IPS-NIHi11 (cell line): ENCODE measurements around the gene GOSR1.
"Not testable (repeated sequence)": the region's sequence is repeated elsewhere in the genome, so short reads cannot be mapped to it uniquely, and the experiment has no call there.

Source experiments
- DNase-seq: peaks from one replicate; pipeline ENCODE4 v3.0.0; 2012; ENCODE audit warnings: mixed read lengths, low spot score

The GOSR1 gene

GRCh38 chr17:30545024-30545423 is 67.8 kb downstream of the GOSR1 start:
- DNase-seq: no peak

- no peak for DNase-seq
These were observed 70.8 kb downstream of the GOSR1 start for GRCh38 chr17:30547778-30548573.

- DNase-seq: not testable (repeated sequence)
These were observed 72.0 kb downstream of the GOSR1 start for GRCh38 chr17:30549181-30549580.

- no peak for DNase-seq
These were observed 72.8 kb downstream of the GOSR1 start for GRCh38 chr17:30549864-30550511.

GRCh38 chr17:30550512-30551273 is 73.5 kb downstream of the GOSR1 start:
- no peak for DNase-seq

- not testable (repeated sequence) for DNase-seq
These were observed 74.2 kb downstream of the GOSR1 start for GRCh38 chr17:30551274-30551995.

GRCh38 chr17:30551996-30552339 is 74.8 kb downstream of the GOSR1 start:
- no peak for DNase-seq

GRCh38 chr17:30552994-30553566 is 75.9 kb downstream of the GOSR1 start:
- DNase-seq: no peak

- DNase-seq: not testable (repeated sequence)
These were observed 76.7 kb downstream of the GOSR1 start for GRCh38 chr17:30553823-30554440.

- DNase-seq: peak; percentile 45
These were observed 77.9 kb downstream of the GOSR1 start for GRCh38 chr17:30554839-30555751.

- DNase-seq: no peak
These were observed 78.7 kb downstream of the GOSR1 start for GRCh38 chr17:30555942-30556341.

GRCh38 chr17:30556374-30557332 is 79.4 kb downstream of the GOSR1 start:
- DNase-seq: no peak

- DNase-seq: no peak
These were observed 80.9 kb downstream of the GOSR1 start for GRCh38 chr17:30557916-30558685.

GRCh38 chr17:30558686-30559545 is 81.7 kb downstream of the GOSR1 start:
- no peak for DNase-seq

- DNase-seq: no peak
These were observed 82.4 kb downstream of the GOSR1 start for GRCh38 chr17:30559656-30560055.

GRCh38 chr17:30560117-30561026 is 83.2 kb downstream of the GOSR1 start:
- not testable (repeated sequence) for DNase-seq
